Natural killer cell (primary cell): ENCODE results near the gene FAM234A. TPM values are rescaled to one million over a fixed set of nuclear protein-coding genes. Genes with fewer than 3 reads are reported as not detected.

Source experiments
- ATAC-seq, 3 donors: fragments of 150-1000 bp in 2 of 3; fragments of 200-7000 bp in 1 of 3; cut with Tn5 transposase; 1 replicate in 1 of 3; 2 replicates in 2 of 3; pipeline ENCODE4 v1.10.0; 2021; ENCODE audit warnings: mild to moderate bottlenecking in 2 of 3, moderate library complexity in 2 of 3
- DNase-seq, 2 donors: peaks; one replicate each; pipeline versions ENCODE4 v3.0.0 to v3.0.0-alpha.2; 2013 to 2021; ENCODE audit warnings: mixed read lengths in 1 of 2
- H3K27ac ChIP-seq: one replicate; pipeline ENCODE4 v1.5.1; 2013; ENCODE audit warnings: mild to moderate bottlenecking, low read length
- H3K27me3 ChIP-seq: one replicate; pipeline ENCODE4 v1.6.1; 2013; ENCODE audit warnings: low read length; ENCODE audit not compliant: control insufficient read depth, insufficient read depth
- H3K36me3 ChIP-seq: one replicate; pipeline ENCODE4 v1.6.1; 2013; ENCODE audit warnings: low read length; ENCODE audit not compliant: control insufficient read depth, insufficient read depth
- H3K4me1 ChIP-seq: one replicate; pipeline ENCODE4 v1.6.1; 2013; ENCODE audit warnings: low read length; ENCODE audit not compliant: control insufficient read depth, insufficient read depth
- H3K4me3 ChIP-seq: one replicate; pipeline ENCODE4 v1.5.1; 2013; ENCODE audit warnings: low read length
- H3K9me3 ChIP-seq: one replicate; pipeline ENCODE4 v1.6.1; 2013; ENCODE audit warnings: low read length; ENCODE audit not compliant: control insufficient read depth, insufficient read depth
- H3K27ac Mint-ChIP-seq, 2 donors: one replicate each; pipeline ENCODE4 v1.8.0; 2022; ENCODE audit warnings: mild to moderate bottlenecking in 2 of 2, mixed read lengths in 2 of 2, moderate library complexity in 1 of 2
- H3K27me3 Mint-ChIP-seq, 2 donors: one replicate each; pipeline ENCODE4 v1.8.0; 2022; ENCODE audit warnings: low read depth in 2 of 2, mixed read lengths in 2 of 2
- H3K36me3 Mint-ChIP-seq: one replicate; pipeline ENCODE4 v1.8.0; 2022; ENCODE audit warnings: mixed read lengths
- H3K4me1 Mint-ChIP-seq, 2 donors: one replicate each; pipeline ENCODE4 v1.8.0; 2022; ENCODE audit warnings: mixed read lengths in 2 of 2
- H3K4me3 Mint-ChIP-seq: one replicate; pipeline ENCODE4 v1.8.0; 2022; ENCODE audit warnings: mild to moderate bottlenecking, moderate library complexity, mixed read lengths
- H3K9me3 Mint-ChIP-seq, 2 donors: one replicate each; pipeline ENCODE4 v1.8.0; 2022; ENCODE audit warnings: mixed read lengths in 2 of 2
- CTCF ChIP-seq: fragments of 200-600 bp; IDR thresholded peaks from one replicate; pipeline ENCODE4 v1.8.0; 2022; ENCODE audit warnings: antibody characterized with exemption
- WGBS: methylation state at CpG from one replicate; pipeline ENCODE4 v1.1.7; 2013; ENCODE audit warnings: missing lambda C conversion rate; ENCODE audit not compliant: insufficient coverage; 5-methylcytosine and 5-hydroxymethylcytosine counted together
- intact Hi-C: fragments of 100-400 bp; cut with micrococcal nuclease; formaldehyde crosslinking; loops from one replicate; pipeline ENCODE4 v1.14.2; 2022
- total RNA-seq, 4 donors: library from RNA; stranded (reverse); fragments of 120-200 nt in 1 of 4; gene quantifications; one replicate each; pipeline versions ENCODE4 v1.2.3 to v1.2.4, GENCODE V29; 2013 to 2022

FAM234A gene
- total RNA-seq, 3 donors from 2014 or later (not counting 1 experiment from before 2014, with no cell fraction given), result 32.4 to 42.6 (median 40.7) TPM

- H3K27me3 Mint-ChIP-seq, result no peaks in the 10 kb centered on the region
- H3K27ac Mint-ChIP-seq, result peak overlapping the region in 1 of 2 donors; percentile 85
- H3K27me3 ChIP-seq, result no peaks in the 10 kb centered on the region
- H3K36me3 ChIP-seq, result no peaks in the 10 kb centered on the region
- H3K9me3 ChIP-seq, result no peaks in the 10 kb centered on the region
- no peak overlapping the region for H3K27ac ChIP-seq
- H3K4me1 ChIP-seq, result peaks cover 18% of the 10 kb centered on the region
- no peak overlapping the region for H3K4me3 Mint-ChIP-seq
- DNase-seq, result no peak
- no peak overlapping the region for H3K4me3 ChIP-seq
- ATAC-seq, result peak in 2 of 3 donors; percentile 57 to 81
- WGBS, result 61% methylated on average over 12 of the region's 12 CpGs
- no peak for TF ChIP-seq CTCF
- peaks cover 8% of the 10 kb centered on the region for H3K36me3 Mint-ChIP-seq
- H3K9me3 Mint-ChIP-seq, result no peaks in the 10 kb centered on the region
- H3K4me1 Mint-ChIP-seq, result peaks cover 14 to 40% of the 10 kb centered on the region in 2 donors
- intact Hi-C loops, result no loop called here
Measured at GRCh38 chr16:247027-247426, 12.4 kb downstream of the FAM234A start.

GRCh38 chr16:249431-249830 lies 14.8 kb downstream of the FAM234A start:
- Histone ChIP-seq H3K36me3 (peaks cover 3% of the 10 kb centered on the region), H3K4me1 (peaks cover 36% of the 10 kb centered on the region), H3K9me3 (no peaks in the 10 kb centered on the region), H3K4me3 (no peak overlapping the region), H3K27me3 (no peaks in the 10 kb centered on the region), H3K27ac (no peak overlapping the region)
- H3K4me3 Mint-ChIP-seq, result no peak overlapping the region
- no peaks in the 10 kb centered on the region for H3K27me3 Mint-ChIP-seq
- no peak for DNase-seq
- WGBS, result 95% methylated on average over 12 of the region's 12 CpGs
- peaks cover 15 to 43% of the 10 kb centered on the region in 2 donors for H3K4me1 Mint-ChIP-seq
- H3K27ac Mint-ChIP-seq, result no peak overlapping the region
- H3K36me3 Mint-ChIP-seq, result peaks cover 8% of the 10 kb centered on the region
- intact Hi-C loops, result no loop called here
- no peak for ATAC-seq
- H3K9me3 Mint-ChIP-seq, result no peaks in the 10 kb centered on the region
- TF ChIP-seq CTCF, result no peak

GRCh38 chr16:252366-253337 lies 18.0 kb downstream of the FAM234A start:
- H3K36me3 Mint-ChIP-seq, result peaks cover 8% of the 10 kb centered on the region
- no peaks in the 10 kb centered on the region for H3K9me3 Mint-ChIP-seq
- Histone ChIP-seq H3K36me3 (peaks cover 3% of the 10 kb centered on the region), H3K9me3 (no peaks in the 10 kb centered on the region), H3K4me3 (peak overlapping the region; percentile 28), H3K4me1 (peaks cover 26% of the 10 kb centered on the region), H3K27me3 (no peaks in the 10 kb centered on the region), H3K27ac (peak overlapping the region; percentile 75)
- no peak for TF ChIP-seq CTCF
- H3K27me3 Mint-ChIP-seq, result no peaks in the 10 kb centered on the region
- peaks cover 9 to 36% of the 10 kb centered on the region in 2 donors for H3K4me1 Mint-ChIP-seq
- WGBS, result 36% methylated on average over 19 of the region's 30 CpGs
- peak overlapping the region; percentile 90 for H3K4me3 Mint-ChIP-seq
- DNase-seq, result peak in 1 of 2 donors; percentile 54
- intact Hi-C loops, result loop anchor here (2.0 kb wide), 1 partner anchor 18 kb away; the partner anchor contains the start of gene FAM234A
- H3K27ac Mint-ChIP-seq, result peak overlapping the region; percentile 88 to 90
- peak; percentile 58 to 80 (median 77) for ATAC-seq
